Loucy (cell line): ENCODE data around the gene RHBDL3.
A peak's percentile ranks its signal among the peaks of the same experiment; 100 is the strongest.

Experiments
- H2AFZ ChIP-seq: fragments of 200-600 bp; sonication (generic); 2 replicates; pipeline ENCODE4 v1.6.0; 2016; ENCODE audit warnings: antibody characterized with exemption, mild to moderate bottlenecking, low read length, moderate library complexity
- H3F3A ChIP-seq: fragments of 200-600 bp; 2 replicates; pipeline ENCODE4 v1.6.0; 2016; ENCODE audit warnings: antibody characterized with exemption, low read depth, mild to moderate bottlenecking
- H3K27me3 ChIP-seq: fragments of 200-600 bp; sonication (generic); 2 replicates; pipeline ENCODE4 v1.6.1; 2014; ENCODE audit warnings: low read length, mild to moderate bottlenecking; ENCODE audit not compliant: insufficient read depth, poor library complexity, severe bottlenecking
- H3K36me3 ChIP-seq: fragments of 200-600 bp; sonication (generic); 2 replicates; pipeline ENCODE4 v1.6.1; 2016; ENCODE audit warnings: low read length; ENCODE audit not compliant: insufficient read depth
- H3K4me1 ChIP-seq: fragments of 200-600 bp; sonication (generic); 2 replicates; pipeline ENCODE4 v1.5.1; 2014; ENCODE audit warnings: low read length, mild to moderate bottlenecking; ENCODE audit not compliant: insufficient read depth, poor library complexity, severe bottlenecking
- H3K4me2 ChIP-seq: fragments of 200-600 bp; sonication (generic); 2 replicates; pipeline ENCODE4 v1.6.0; 2014; ENCODE audit warnings: antibody characterized with exemption, low read length, low read depth, mild to moderate bottlenecking; ENCODE audit not compliant: poor library complexity, severe bottlenecking
- H3K4me3 ChIP-seq: fragments of 200-600 bp; sonication (generic); 2 replicates; pipeline ENCODE4 v1.5.1; 2014; ENCODE audit warnings: low read length, mild to moderate bottlenecking, mixed read lengths; ENCODE audit not compliant: poor library complexity, severe bottlenecking
- H3K79me2 ChIP-seq: fragments of 200-600 bp; sonication (generic); 2 replicates; pipeline ENCODE4 v1.6.1; 2014; ENCODE audit warnings: low read length; ENCODE audit not compliant: insufficient read depth
- H3K9ac ChIP-seq: fragments of 200-600 bp; sonication (generic); 2 replicates; pipeline ENCODE4 v1.6.0; 2014; ENCODE audit warnings: mild to moderate bottlenecking, low read depth, low read length, moderate library complexity; ENCODE audit not compliant: poor library complexity, severe bottlenecking
- H3K9me2 ChIP-seq: fragments of 200-600 bp; sonication (generic); replicated peaks from 2 replicates; pipeline ENCODE4 v1.6.1; 2016; ENCODE audit warnings: low read depth, low read length, mixed read lengths
- H3K9me3 ChIP-seq: fragments of 200-600 bp; sonication (generic); 2 replicates; pipeline ENCODE4 v1.6.1; 2014; ENCODE audit warnings: mild to moderate bottlenecking, antibody characterized with exemption, low read length, low read depth; ENCODE audit not compliant: insufficient read depth
- H4K20me1 ChIP-seq: fragments of 200-600 bp; sonication (generic); 2 replicates; pipeline ENCODE4 v1.6.0; 2014; ENCODE audit warnings: antibody characterized with exemption, low read length, mild to moderate bottlenecking; ENCODE audit not compliant: insufficient read depth, poor library complexity, severe bottlenecking
- EZH2phosphoT487 ChIP-seq: fragments of 200-600 bp; IDR thresholded peaks from 2 replicates; pipeline ENCODE4 v1.6.1; 2018; ENCODE audit warnings: antibody characterized with exemption, mild to moderate bottlenecking, moderate library complexity, borderline replicate concordance
- TF ChIP-seq, protein P1 (sequence below): fragments of 200-600 bp; sonication (generic); conservative IDR thresholded peaks from 2 replicates; pipeline ENCODE4 v1.5.1; 2014; ENCODE audit warnings: mild to moderate bottlenecking, antibody characterized with exemption, low read length

Gene RHBDL3

DNA sequence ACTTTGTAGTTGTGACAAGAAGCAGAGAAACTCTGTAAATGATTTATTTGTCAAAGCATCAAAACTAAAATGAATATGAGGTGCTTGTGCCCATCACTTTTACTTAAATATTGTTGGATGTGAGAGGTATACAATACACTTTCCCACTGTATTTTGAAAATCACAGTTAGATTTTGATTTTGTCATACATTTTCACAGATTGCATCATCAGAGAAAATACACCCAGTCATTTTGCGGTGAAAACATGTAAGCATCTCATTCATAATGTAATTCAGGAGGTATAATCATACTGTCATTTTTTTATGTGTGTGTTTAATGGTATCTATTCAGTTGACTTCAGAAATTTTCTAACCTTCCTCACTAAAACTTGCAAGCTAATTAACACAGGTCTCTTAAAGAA, 95.6 kb downstream of the RHBDL3 start:
- H3K27me3 ChIP-seq = no peaks in the 10 kb centered on the region
- peak overlapping the region; percentile 52 for H3K4me2 ChIP-seq
- H3K36me3 ChIP-seq = peaks cover 95% of the 10 kb centered on the region
- no peaks in the 10 kb centered on the region for H3K9me2 ChIP-seq
- peaks cover 21% of the 10 kb centered on the region for H3K4me1 ChIP-seq
- no peaks in the 10 kb centered on the region for H3F3A ChIP-seq
- H4K20me1 ChIP-seq = peaks cover 94% of the 10 kb centered on the region
- no peaks in the 10 kb centered on the region for H3K9me3 ChIP-seq
- TF ChIP-seq EZH2phosphoT487 = no peak
- TF ChIP-seq, protein P1, sequence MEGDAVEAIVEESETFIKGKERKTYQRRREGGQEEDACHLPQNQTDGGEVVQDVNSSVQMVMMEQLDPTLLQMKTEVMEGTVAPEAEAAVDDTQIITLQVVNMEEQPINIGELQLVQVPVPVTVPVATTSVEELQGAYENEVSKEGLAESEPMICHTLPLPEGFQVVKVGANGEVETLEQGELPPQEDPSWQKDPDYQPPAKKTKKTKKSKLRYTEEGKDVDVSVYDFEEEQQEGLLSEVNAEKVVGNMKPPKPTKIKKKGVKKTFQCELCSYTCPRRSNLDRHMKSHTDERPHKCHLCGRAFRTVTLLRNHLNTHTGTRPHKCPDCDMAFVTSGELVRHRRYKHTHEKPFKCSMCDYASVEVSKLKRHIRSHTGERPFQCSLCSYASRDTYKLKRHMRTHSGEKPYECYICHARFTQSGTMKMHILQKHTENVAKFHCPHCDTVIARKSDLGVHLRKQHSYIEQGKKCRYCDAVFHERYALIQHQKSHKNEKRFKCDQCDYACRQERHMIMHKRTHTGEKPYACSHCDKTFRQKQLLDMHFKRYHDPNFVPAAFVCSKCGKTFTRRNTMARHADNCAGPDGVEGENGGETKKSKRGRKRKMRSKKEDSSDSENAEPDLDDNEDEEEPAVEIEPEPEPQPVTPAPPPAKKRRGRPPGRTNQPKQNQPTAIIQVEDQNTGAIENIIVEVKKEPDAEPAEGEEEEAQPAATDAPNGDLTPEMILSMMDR = no peak
- H2AFZ ChIP-seq = no peak overlapping the region
- H3K4me3 ChIP-seq = no peak overlapping the region
- peaks cover 95% of the 10 kb centered on the region for H3K79me2 ChIP-seq
- H3K9ac ChIP-seq = no peak overlapping the region

DNA sequence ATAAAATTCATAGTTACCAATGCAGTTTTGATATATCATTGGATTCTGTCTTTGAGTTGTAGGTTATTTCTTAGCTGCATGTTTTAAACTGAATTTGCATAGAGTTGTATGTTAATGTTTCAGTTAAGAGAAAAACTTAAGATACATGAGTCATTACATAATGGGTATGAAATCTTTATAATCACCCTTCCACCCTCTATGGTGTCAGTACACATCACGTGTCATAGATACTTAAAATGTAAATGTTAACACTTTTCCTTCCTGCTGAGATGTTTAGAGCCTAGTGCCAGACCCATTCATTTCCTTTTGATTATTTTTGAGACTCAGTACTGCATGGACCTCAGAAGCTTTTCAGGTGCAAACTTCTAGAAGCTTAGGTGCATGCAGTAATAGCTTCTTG, 104.8 kb downstream of the RHBDL3 start:
- Histone ChIP-seq H3K4me3 (no peak overlapping the region), H3K9ac (no peak overlapping the region), H3K27me3 (no peaks in the 10 kb centered on the region), H3K36me3 (peaks cover 96% of the 10 kb centered on the region), H4K20me1 (peaks cover 87% of the 10 kb centered on the region), H3K4me2 (no peak overlapping the region), H3K4me1 (no peaks in the 10 kb centered on the region), H3K9me2 (no peaks in the 10 kb centered on the region), H3K9me3 (no peaks in the 10 kb centered on the region), H3K79me2 (peaks cover 83% of the 10 kb centered on the region), H3F3A (no peaks in the 10 kb centered on the region), H2AFZ (no peak overlapping the region)
- TF ChIP-seq, protein P1 = no peak
- TF ChIP-seq EZH2phosphoT487 = no peak
